ENCODE measurements around the gene RUNX3. TPM values are rescaled to one million over a fixed set of nuclear protein-coding genes. Genes with fewer than 3 reads are reported as not detected.

The RUNX3 gene
- total and polyA plus RNA-seq, 2 donors (not counting 1 experiment from before 2014, with no cell fraction given) = 0.48 to 0.66 TPM

- H3K9me3 ChIP-seq (ENCODE audit: control insufficient read depth, insufficient read depth, low read depth, low read length) = no peaks in the 10 kb centered on the region
- TF ChIP-seq CTCF (conservative IDR thresholded peaks at IDR 0.05 in 1 of 2, IDR thresholded peaks at IDR 0.05 in 1 of 2; ENCODE audit: low read depth in 1 of 2, low read length in 2 of 2) (no peak), EZH2 (IDR thresholded peaks at IDR 0.05; ENCODE audit: low read length, missing control alignments) (no peak)
- H3K27ac ChIP-seq (ENCODE audit: insufficient read depth, low read length) = no peak overlapping the region
- H3K4me3 ChIP-seq (replicated peaks in 1 of 4; ENCODE audit: control extremely low read depth in 1 of 4, insufficient read depth in 1 of 4, low read depth in 3 of 4, low read length in 4 of 4) = no peak overlapping the region
- H3K36me3 ChIP-seq (ENCODE audit: control insufficient read depth, insufficient read depth, low read length) = no peaks in the 10 kb centered on the region
- no peak overlapping the region for H3K9ac ChIP-seq (ENCODE audit: insufficient read depth, low read length)
- no peak overlapping the region for H3K4me2 ChIP-seq (ENCODE audit: extremely low read depth, insufficient read depth, low read length)
- no peak for DNase-seq (ENCODE audit: low read depth in 2 of 2)
- H3K4me1 ChIP-seq (ENCODE audit: control insufficient read depth, extremely low read depth, insufficient read depth, low read length) = no peaks in the 10 kb centered on the region
- H2AFZ ChIP-seq (ENCODE audit: low read length) = no peak overlapping the region
- no peaks in the 10 kb centered on the region for H3K27me3 ChIP-seq (ENCODE audit: control insufficient read depth, insufficient read depth, low read length)
- H3K79me2 ChIP-seq (ENCODE audit: control insufficient read depth, insufficient read depth, low read length) = no peaks in the 10 kb centered on the region
- no peaks in the 10 kb centered on the region for H4K20me1 ChIP-seq (ENCODE audit: control insufficient read depth, extremely low read depth, insufficient read depth, low read length)
Measured at GRCh38 chr1:24906760-24907490, 23.2 kb downstream of the RUNX3 start.

- H3K9me3 ChIP-seq (ENCODE audit: control insufficient read depth, insufficient read depth, low read depth, low read length) = no peaks in the 10 kb centered on the region
- no peaks in the 10 kb centered on the region for H3K79me2 ChIP-seq (ENCODE audit: control insufficient read depth, insufficient read depth, low read length)
- no peaks in the 10 kb centered on the region for H3K4me1 ChIP-seq (ENCODE audit: control insufficient read depth, extremely low read depth, insufficient read depth, low read length)
- no peak overlapping the region for H3K4me2 ChIP-seq (ENCODE audit: extremely low read depth, insufficient read depth, low read length)
- no peak for DNase-seq (ENCODE audit: low read depth in 2 of 2)
- no peaks in the 10 kb centered on the region for H3K36me3 ChIP-seq (ENCODE audit: control insufficient read depth, insufficient read depth, low read length)
- H2AFZ ChIP-seq (ENCODE audit: low read length) = no peak overlapping the region
- no peak overlapping the region for H3K27ac ChIP-seq (ENCODE audit: insufficient read depth, low read length)
- no peaks in the 10 kb centered on the region for H4K20me1 ChIP-seq (ENCODE audit: control insufficient read depth, extremely low read depth, insufficient read depth, low read length)
- H3K9ac ChIP-seq (ENCODE audit: insufficient read depth, low read length) = no peak overlapping the region
- no peak overlapping the region for H3K4me3 ChIP-seq (replicated peaks in 1 of 4; ENCODE audit: control extremely low read depth in 1 of 4, insufficient read depth in 1 of 4, low read depth in 3 of 4, low read length in 4 of 4)
- TF ChIP-seq CTCF (conservative IDR thresholded peaks at IDR 0.05 in 1 of 2, IDR thresholded peaks at IDR 0.05 in 1 of 2; ENCODE audit: low read depth in 1 of 2, low read length in 2 of 2) = no peak
- TF ChIP-seq EZH2 (IDR thresholded peaks at IDR 0.05; ENCODE audit: low read length, missing control alignments) = no peak
- H3K27me3 ChIP-seq (ENCODE audit: control insufficient read depth, insufficient read depth, low read length) = no peaks in the 10 kb centered on the region
Measured at GRCh38 chr1:24905979-24906720, 23.9 kb downstream of the RUNX3 start.

- no peaks in the 10 kb centered on the region for H3K79me2 ChIP-seq (ENCODE audit: control insufficient read depth, insufficient read depth, low read length)
- H3K4me2 ChIP-seq (ENCODE audit: extremely low read depth, insufficient read depth, low read length) = no peak overlapping the region
- no peak overlapping the region for H2AFZ ChIP-seq (ENCODE audit: low read length)
- H3K4me3 ChIP-seq (replicated peaks in 1 of 4; ENCODE audit: control extremely low read depth in 1 of 4, insufficient read depth in 1 of 4, low read depth in 3 of 4, low read length in 4 of 4) = no peak overlapping the region
- H3K27me3 ChIP-seq (ENCODE audit: control insufficient read depth, insufficient read depth, low read length) = no peaks in the 10 kb centered on the region
- H3K9ac ChIP-seq (ENCODE audit: insufficient read depth, low read length) = no peak overlapping the region
- no peak for DNase-seq (ENCODE audit: low read depth in 2 of 2)
- H3K36me3 ChIP-seq (ENCODE audit: control insufficient read depth, insufficient read depth, low read length) = no peaks in the 10 kb centered on the region
- H3K9me3 ChIP-seq (ENCODE audit: control insufficient read depth, insufficient read depth, low read depth, low read length) = no peaks in the 10 kb centered on the region
- H3K4me1 ChIP-seq (ENCODE audit: control insufficient read depth, extremely low read depth, insufficient read depth, low read length) = no peaks in the 10 kb centered on the region
- H4K20me1 ChIP-seq (ENCODE audit: control insufficient read depth, extremely low read depth, insufficient read depth, low read length) = no peaks in the 10 kb centered on the region
- no peak for TF ChIP-seq EZH2 (IDR thresholded peaks at IDR 0.05; ENCODE audit: low read length, missing control alignments)
- H3K27ac ChIP-seq (ENCODE audit: insufficient read depth, low read length) = no peak overlapping the region
Measured at GRCh38 chr1:24905355-24905978, 24.6 kb downstream of the RUNX3 start.

Measured in fibroblast of lung (primary cell).